ENCODE measurements around the gene UBAC2.
A peak's percentile ranks its signal among the peaks of the same experiment; 100 is the strongest.

UBAC2 gene

GRCh38 chr13:99383946-99384345, 183.3 kb downstream of the UBAC2 start:
- DNase-seq, result no peak

- DNase-seq, result no peak
These were observed 183.8 kb downstream of the UBAC2 start for GRCh38 chr13:99384468-99384867.

- no peak for DNase-seq
These were observed 184.5 kb downstream of the UBAC2 start for GRCh38 chr13:99385161-99385560.

- no peak for DNase-seq
These were observed 185.3 kb downstream of the UBAC2 start for GRCh38 chr13:99385940-99386339.

- no peak for DNase-seq
These were observed 185.8 kb downstream of the UBAC2 start for GRCh38 chr13:99386495-99386894.

GRCh38 chr13:99386911-99387788, 186.5 kb downstream of the UBAC2 start:
- peak; percentile 93 for DNase-seq

- DNase-seq, result no peak
These were observed 187.8 kb downstream of the UBAC2 start for GRCh38 chr13:99388334-99388923.

- peak; percentile 55 for DNase-seq
These were observed 188.4 kb downstream of the UBAC2 start for GRCh38 chr13:99389094-99389493.

GRCh38 chr13:99389520-99390304, 189.1 kb downstream of the UBAC2 start:
- DNase-seq, result peak; percentile 47

- DNase-seq, result peak; percentile 33
These were observed 189.9 kb downstream of the UBAC2 start for GRCh38 chr13:99390601-99391000.

- peak; percentile 31 for DNase-seq
These were observed 191.3 kb downstream of the UBAC2 start for GRCh38 chr13:99391781-99392469.

- DNase-seq, result peak; percentile 24
These were observed 191.9 kb downstream of the UBAC2 start for GRCh38 chr13:99392470-99393135.

- peak; percentile 13 for DNase-seq
These were observed 192.7 kb downstream of the UBAC2 start for GRCh38 chr13:99393391-99393790.

- peak; percentile 48 for DNase-seq
These were observed 193.4 kb downstream of the UBAC2 start for GRCh38 chr13:99393791-99394735.

GRCh38 chr13:99395436-99395835, 194.8 kb downstream of the UBAC2 start:
- DNase-seq, result peak; percentile 38

- no peak for DNase-seq
These were observed 195.8 kb downstream of the UBAC2 start for GRCh38 chr13:99396446-99396845.

- DNase-seq, result peak; percentile 52
These were observed 197.4 kb downstream of the UBAC2 start for GRCh38 chr13:99398071-99398470.

GRCh38 chr13:99398916-99399622, 198.4 kb downstream of the UBAC2 start:
- peak; percentile 44 for DNase-seq

GRCh38 chr13:99399623-99399974, 198.9 kb downstream of the UBAC2 start:
- peak; percentile 27 for DNase-seq

- DNase-seq, result peak; percentile 60
These were observed 202.9 kb downstream of the UBAC2 start for GRCh38 chr13:99403458-99403971.
